Tongue (tissue), 2 donors: ENCODE measurements around the gene SRL. TPM values are rescaled to one million over a fixed set of nuclear protein-coding genes. Genes with fewer than 3 reads are reported as not detected.

Experiments
- DNase-seq: peaks from one replicate; pipeline ENCODE4 v3.0.0-alpha.2; 2015
- total RNA-seq: library from RNA; depleted of rRNA; stranded (reverse); fragments of >200 nt; gene quantifications from one replicate; pipeline ENCODE4 v1.2.3, GENCODE V29; 2014

The SRL gene
- total RNA-seq, 1 donor from 2014 or later, result 445 TPM

DNA sequence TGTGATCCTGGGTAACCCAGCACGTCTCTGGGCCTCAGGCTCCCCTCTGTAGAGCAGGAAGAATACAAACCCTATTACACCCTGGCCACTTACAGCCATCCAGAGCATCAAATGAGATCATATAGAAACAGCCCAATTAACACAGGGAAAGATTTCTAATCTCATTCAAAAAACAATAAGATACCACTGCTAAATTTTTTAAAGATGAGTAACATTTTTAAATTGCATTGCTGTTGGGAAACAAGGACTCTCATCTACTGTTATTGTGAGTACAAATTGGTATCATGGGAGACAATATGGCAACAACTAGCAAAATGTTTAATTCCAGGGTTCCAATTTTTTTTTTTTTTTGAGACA, 41.1 kb downstream of the SRL start:
- DNase-seq, result no peak

DNA sequence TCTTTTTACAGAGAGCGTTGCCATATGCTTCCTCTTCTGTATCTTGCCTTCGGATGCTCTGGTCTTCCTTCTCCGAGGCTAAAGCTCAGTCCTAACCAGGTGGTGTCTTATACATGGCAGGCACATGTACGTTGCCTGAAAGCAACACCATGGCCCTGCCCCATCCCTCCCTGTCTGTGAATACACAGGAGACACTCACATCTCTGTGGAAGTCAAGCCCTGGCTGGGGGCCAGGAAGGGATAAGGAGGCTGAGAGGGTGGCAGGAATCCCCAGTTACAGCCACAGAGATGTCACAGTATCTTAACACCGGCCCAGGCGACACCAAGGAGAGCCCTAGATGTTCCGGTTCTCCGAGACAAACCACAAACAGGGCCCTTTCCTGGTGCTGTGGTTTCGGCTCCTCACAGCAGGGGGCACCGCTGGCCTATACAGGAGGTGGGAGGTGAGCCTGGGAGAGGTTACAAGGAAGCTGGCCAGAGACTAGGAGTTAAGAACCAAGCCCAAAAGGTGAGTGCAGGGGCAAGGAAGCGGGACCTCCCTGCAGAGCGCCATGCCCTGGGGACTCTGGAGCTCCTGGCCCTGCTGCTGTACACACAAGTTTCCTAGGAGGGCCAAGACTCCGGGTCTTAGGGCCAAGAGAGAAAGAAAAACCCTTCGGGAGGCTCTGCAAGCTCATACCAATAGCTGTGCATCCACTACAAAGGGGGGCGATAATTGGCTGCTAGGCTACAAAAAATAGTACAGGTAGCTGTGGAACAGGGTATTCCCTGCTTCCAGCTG, 41.7 kb downstream of the SRL start:
- peak; percentile 77 for DNase-seq

DNA sequence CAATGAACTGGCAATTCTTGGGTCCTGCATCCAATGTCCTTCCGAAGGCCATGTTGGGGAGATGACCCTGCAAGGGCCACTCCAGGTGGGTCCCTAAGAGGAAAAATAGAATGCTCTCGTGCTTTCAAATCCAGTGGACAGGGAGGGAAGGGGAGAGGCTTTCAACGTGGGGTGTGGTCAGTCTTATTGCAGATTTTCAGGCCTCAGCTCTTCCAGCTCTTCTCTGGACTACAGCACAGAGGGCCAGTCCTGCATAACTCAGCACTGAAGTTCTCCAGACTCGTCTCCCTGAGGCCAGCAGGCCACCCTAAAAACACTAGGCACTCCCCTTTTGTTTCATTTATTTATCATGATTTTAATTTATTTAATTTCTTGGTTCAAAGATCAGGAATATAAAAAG, 43.1 kb downstream of the SRL start:
- DNase-seq, result no peak

DNA sequence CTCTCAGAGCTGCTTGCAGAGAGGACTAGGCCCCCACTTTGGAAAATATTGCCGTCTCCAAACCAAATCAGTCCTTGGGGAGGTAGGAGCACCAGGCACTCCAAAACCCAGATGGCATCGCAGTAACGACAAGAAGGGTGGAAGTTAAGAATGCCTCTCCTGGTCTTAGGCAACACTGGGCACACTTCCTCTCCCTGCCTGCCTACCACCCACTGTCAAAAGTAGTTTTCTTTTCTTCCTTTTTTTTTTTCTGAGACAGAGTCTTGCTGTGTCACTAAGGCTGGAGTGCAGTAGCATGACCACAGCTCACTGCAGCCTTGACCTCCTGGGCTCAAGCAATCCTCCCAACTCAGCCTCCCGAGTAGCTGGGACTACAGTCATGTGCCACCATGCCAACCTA, 47.2 kb downstream of the SRL start:
- no peak for DNase-seq

DNA sequence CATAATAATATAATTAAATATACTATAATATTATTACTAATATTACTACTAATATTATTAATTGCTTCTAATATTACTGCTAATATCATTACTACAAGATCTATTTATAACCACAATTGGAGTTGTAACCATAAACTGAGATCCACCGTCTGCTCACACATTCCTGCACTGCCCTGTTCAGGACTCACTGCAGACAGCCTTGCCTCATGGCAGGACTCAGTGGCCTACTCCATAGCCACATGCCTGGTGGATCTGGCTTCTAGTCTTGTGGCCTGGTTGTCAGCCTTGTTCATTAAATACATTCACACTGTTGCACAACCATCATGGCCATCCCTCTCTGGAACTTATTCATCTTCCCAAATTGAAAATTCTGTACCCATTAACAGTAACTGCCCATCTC, 48.0 kb downstream of the SRL start:
- DNase-seq, result no peak

DNA sequence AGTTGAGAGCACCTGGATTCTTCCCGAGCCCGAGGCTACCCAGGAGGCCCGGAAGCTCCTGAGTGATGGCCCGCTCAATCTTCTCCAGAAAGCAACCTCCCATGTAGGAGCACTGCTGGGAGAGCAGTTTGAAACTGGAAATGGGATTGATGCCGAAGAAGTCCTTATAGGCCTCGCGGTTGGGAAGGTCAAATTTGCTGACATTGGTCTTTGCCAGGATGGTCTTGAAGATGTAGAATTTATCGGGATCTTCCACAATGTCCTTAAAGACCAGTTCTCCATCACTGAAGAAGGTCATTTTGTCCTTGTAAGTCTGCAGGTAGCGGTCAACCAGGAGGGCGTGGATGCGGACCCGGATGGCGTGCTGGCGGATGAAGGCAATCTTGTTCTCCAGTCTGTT, 49.7 kb downstream of the SRL start:
- DNase-seq, result no peak

DNA sequence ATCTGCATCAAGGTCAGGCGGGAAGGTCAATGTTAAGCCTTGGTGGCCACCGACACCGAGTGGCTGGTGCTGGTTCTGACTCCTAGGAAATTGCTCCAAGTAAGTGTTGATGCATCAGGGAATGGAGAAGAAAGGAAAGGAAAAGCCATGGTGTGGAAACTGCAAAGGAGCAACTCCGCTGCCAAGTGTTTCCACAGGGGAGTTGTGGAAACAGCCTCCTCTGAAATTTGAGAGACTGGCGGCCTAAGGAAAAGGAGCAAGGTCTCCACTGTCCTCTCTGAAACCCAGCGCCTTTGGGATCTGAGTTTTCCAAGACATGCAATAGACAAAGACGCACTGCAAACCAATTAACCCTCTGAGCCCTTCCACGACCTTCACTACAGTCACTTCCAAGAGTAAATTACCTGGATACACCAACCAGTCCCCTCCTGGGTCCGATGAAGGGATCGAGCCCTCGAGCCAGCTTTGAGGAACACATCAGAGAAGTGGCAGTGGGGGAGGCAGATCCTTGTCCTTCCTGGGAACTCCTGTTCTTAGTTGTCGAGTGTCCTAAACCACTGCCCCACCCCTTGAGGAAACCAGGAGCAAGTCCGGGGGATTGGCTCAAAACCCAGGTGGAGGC, 51.1 kb downstream of the SRL start:
- DNase-seq, result no peak

DNA sequence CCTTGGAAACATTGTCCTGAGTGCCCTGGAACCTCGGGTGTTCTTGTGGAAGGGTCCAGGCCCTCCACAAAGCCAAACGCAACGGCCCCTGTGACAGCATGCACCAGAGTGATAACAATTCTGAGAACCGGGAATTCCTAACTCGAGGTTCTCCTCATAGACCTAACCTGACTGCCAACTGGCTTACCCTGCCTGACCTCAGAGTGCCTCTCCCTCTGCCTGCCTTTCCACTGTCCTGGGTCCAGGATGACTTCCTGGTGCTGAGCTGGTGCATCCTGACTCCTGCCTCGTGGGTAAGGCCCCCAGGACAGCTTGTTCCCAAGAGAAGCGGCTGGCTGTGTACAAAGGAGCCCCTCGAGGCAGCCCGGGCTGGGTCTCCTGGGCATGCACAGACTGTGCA, 51.8 kb downstream of the SRL start:
- DNase-seq, result no peak

DNA sequence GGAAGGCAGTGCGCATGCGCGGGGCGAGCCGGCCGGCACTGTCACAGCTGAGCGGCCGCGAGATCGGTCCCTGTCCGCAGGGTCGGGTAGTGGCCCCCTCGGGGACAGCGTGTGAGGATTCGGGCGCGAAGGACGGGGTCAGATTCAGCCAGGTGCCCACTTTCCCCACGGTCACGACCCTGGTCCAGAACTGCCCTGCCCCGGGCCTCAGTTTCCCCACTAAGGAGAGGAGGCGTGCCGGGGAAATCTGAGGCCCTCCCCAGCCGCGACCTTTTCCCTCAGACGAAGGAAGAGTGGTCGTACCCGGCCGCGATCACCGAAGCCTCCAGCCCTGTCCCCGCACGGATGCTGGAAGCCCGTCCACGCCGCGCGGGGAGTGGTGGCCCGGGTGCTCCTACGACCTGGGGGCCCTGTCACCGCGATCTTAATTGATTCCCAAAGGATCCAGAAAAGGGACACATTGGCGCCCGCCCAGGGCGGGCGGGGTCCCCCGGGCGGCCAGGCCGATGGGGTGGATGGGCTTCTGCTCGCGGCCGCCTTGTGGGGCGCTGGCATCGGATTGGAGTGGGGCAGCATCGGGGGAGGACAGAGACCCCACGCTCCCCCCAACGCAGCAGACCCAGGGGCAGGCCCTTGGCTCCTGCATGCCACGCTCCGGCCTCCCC, 57.7 kb downstream of the SRL start:
- no peak for DNase-seq

DNA sequence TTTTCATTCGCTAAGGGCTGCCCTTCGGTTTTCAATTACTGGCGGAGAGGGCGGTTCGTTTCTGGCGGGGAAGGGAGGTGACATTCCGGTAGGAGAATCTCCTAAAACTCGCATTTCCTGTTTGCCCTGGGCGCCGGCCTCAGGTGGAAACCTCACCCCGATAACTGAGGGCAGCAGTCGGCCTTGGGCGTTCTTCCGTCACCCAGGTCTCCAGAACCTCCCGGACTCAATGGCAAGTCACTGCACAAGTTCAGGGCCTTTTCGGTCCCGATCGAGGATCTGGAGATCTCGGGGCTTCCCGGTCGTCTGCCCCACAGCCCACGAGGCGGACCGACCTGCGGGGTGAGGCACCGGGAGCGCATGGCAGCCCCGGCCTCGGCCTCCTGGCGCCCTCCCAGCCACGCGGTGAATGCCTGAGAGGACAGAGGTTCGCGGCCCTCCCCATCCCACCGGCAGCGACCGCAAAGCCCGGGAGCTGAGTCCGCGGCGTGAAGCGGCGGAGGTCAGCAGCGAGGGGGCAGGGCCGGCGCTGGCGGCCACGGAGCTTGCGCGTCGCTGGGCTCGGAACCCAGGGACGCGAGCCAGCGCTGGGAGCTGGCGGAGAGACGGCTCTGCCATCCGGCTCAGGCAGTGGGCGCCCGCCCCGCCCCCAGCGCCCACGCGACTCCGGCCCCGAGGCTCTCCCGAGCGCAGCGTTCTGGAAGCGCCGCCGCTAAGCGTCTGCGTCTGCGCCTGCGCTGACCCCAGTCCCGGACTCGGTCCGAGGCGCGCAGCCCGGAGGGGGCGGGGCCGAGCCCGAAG, 58.4 kb downstream of the SRL start:
- DNase-seq, result peak; percentile 97

DNA sequence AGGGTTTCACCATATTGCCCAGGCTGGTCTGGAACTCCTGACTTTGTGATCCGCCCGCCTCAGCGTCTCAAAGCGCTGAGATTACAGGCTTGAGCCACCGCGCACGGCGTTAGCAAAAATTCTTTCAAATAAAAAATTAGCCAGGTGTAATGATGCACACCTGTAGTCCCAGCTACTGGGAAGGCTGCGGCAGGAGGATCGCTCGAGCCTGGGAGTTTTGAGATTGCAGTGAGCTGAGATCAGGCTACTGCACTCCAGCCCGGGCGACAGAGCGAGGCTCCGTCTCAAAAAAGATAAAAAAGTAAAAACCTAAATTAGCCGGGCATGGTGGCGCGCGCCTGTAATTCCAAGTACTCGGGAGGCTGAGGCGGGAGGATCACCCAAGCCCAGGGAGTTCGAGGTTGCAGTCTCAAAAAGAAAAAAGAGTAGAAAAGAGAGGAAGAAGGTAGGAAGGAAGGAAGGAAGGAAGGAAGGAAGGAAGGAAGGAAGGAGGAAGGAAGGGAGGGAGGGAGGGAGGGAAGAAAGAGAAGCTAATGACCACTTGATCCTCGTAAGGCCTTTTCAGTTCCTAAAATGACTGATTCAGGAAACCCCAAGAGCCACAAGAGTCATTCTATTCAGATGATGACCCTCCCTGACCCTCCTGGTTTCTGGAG, 59.2 kb downstream of the SRL start:
- no peak for DNase-seq

DNA sequence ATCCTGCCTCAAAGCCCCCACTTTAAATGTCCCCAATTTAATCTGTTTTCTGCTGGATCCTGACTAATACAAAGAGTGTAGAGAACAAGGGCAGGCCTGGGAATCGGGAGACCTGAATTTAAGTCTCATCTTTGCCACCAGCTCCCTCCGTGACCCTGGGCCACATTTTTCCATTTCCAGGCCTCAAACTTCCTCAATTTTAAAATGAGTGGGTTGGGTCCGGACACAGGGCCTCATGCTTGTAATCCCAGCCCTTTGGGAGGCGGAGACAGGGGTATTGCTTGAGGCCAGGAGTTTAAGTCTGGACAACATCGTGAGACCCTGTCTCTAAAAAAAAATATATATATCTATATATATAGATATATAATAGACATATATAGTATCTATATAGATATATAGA, 61.4 kb downstream of the SRL start:
- DNase-seq, result no peak

DNA sequence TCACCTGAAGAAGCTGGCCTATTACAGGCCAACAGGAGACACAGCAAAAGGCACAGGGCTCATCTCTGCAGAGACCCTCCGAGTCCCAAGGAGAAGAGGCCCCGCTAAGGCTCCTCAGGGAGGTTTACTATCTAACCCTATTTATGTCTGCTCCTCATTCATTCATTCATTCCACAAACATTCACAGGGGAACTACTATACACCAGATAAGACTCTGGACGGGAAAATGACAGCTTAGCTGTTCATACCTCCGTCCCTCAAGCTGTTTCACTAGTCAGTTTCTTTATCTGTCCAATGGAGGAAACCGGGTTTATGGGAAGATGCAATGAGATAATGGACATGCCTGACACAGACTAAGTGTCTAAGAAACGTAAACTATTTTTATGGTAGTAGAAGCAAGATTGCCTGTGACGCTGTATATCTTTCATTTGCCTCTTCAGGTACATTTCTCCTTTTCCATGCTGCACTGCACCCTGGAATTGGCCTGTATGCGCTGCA, 62.1 kb downstream of the SRL start:
- DNase-seq, result no peak

DNA sequence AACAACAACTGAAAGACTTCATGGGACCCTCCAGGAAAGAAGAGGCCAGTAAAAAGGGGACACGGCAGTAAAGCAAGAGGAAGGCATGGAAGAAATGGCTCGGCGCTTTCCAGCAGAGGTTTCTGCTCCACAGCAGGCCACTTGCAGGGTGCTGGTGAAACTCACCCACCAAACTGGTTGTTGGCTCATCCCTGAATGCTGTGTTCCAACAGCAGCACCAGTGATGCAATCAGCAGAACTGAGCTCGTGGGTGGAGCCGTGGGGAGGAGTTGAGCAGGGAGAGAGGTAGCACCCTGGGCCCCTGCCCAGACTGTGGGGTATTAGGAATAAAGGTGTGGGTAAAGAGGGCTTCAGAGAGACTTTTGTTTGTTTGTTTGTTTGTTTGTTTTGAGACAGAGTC, 62.9 kb downstream of the SRL start:
- no peak for DNase-seq

DNA sequence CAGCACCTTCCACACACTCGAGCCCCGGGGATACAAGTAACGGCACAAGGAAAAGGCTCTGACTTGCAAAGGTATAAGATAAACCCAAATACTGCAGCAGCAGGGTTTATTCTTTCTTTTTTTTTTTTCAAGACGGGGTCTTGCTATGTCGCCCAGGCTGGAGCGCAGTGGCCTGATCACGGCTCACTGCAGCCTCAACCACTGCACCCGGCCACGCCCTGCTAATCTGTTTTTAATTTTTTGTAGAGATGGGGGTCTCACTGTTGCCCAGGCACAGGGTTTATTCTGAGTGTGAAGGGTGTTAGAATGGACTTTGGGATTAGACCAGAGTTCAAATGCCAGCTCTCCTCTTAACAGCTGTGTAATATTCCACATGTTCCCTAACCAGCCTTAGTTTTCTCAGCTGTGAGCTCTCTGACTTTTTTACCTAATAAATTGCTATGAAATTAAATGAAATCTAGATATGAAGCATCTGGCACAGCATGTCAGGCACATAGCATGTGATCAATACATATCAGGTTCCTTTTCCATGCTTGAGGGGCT, 63.3 kb downstream of the SRL start:
- no peak for DNase-seq

DNA sequence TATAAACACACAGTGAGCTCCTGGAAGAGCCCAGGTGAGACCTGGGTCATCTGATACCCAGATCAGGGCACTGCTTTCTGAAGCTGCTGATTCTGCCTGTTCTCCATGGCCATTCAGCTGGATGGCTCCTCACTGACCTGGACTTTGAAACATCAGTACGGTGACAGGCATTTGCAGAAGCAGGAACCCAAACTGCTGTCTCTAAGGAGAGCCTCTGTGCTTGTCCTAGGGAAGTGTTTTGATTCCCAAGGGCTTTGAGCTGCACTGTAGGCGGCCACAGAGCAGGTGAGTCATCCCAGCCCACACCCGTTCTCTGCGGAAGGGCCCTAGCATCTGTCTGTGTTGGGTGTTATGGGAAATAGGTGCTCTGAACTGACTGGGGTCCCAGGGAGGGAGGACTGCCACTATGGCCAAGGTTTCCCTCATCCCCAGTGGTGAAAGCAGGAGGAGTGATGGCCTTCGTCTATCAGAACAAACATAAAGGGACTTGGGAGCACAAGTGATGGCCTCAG, 64.9 kb downstream of the SRL start:
- no peak for DNase-seq

DNA sequence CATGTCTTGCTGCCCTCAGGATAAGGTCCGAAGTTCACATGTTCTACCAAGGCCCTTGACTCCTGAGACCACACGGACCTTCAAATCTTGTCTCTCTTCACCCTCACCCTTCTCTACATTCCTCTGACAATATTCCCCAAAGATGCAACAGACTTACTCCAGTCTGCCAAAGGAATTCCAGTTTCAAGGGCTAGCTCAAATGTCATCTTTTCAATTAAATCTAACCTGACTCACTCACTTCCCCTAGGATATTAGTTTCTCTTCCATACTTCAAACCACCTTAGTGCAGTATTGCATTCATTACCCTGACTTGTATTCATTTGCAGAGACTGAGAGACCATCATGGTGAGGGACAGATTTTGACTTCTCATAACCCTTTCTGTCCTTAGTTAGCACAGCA, 66.0 kb downstream of the SRL start:
- DNase-seq, result no peak

DNA sequence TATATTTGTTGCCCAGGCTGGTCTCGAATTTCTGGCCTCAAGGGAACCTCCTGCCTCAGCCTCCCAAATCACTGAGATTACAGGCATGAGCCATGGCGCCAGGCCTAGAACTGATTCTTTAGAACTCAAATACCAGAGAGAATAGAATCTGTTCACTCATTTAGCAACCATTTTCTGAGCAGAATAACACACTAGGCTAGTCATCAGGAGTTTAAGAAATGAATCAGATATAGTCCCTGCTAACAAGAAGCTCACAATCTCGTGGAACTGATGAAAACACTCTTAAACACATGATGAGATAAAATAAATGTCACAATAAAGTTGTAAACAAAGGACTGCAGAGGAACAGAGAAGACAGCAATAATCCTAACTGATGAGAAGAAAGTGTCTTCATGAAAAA, 69.8 kb downstream of the SRL start:
- DNase-seq, result no peak

DNA sequence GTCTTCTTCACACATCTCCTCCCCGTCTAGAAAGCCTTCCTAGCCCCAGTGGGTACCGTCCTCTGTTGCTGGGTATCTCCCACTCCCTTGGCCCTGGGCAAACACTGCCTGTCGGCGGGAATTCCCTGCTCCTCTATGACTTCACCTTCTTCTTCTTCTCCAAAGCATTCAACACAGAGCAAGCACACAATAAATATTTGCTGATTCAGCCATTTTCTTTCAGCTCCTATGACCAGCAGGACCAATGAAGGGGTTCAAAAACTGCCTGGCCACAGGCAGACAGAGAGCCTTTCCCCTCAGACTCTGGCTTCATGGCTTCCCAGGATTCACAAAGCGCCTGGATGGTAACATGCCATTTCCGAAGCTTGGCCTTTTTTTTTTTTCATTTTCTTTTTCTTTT, 72.5 kb downstream of the SRL start:
- no peak for DNase-seq

DNA sequence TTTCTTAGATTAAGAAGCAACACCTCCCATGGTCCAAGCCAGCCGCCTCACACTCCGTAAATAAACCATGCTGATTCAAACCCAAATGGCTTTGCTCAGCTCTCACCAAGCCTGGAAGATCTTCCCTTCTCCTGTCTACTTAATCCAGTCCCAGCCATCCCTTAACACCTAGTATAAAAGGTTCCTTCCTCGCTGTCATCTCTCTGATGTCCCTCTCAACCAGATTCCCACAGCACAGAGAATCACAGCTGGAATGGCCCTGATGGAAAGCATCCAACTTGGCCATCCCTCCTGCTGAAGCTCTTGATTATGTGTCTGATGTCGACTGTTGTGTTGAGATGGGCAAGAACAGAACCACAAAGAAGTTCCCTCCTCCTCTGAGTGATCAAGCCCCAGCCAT, 75.1 kb downstream of the SRL start:
- DNase-seq, result peak; percentile 33

DNA sequence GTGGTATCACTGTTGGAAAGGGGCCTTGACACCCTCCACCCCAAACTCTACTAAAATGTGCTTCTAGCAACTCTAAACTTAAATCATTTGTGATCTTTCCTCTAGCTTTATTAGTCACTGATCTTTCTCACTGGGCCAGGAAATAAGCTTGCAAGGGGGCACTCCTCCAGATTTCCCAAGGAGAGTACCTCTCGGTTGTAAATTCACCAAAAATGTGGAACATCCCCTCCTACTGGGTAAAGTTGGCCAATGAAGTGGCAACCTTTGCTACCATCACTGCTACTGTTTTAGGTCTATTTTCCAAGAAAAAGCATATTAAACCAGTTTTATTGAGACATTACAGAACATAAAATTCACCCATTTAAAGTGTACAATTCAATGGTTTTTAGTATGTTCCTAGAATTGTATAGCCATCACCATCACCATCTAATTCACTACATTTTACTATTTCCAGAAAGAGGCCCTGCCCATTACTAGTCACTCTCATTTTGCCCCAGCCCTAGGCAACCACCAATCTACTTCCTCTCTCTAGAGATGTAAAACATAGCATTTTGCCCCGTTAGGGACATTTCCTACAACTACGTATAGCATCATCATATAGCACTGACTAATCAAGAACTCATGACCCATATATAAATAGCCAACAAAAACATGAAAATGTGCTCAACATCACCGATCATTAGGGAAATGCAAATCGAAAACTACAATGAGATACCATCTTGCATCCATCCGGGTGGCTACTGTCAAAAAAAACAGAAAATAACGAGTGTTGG, 81.0 kb downstream of the SRL start:
- no peak for DNase-seq
